HL-60 (cell line): ENCODE data around the gene WDFY4.
A peak's percentile ranks its signal among the peaks of the same experiment; 100 is the strongest.

Experiments
- DNase-seq, 2 experiments: peaks; one replicate each; pipeline ENCODE4 v3.0.0-alpha.2; 2010 to 2020; ENCODE audit warnings: low read depth in 1 of 2, low spot score in 1 of 2
- H3K27ac ChIP-seq: fragments of 250-450 bp; sonication (Bioruptor Pico); replicated peaks from 2 replicates; pipeline ENCODE4 v1.5.1; 2020; ENCODE audit warnings: mild to moderate bottlenecking, moderate library complexity
- H3K27me3 ChIP-seq: fragments of 250-450 bp; sonication (Bioruptor Pico); 2 replicates; pipeline ENCODE4 v1.5.1; 2021; ENCODE audit warnings: mild to moderate bottlenecking, moderate library complexity; ENCODE audit not compliant: insufficient read depth, poor library complexity, severe bottlenecking
- H3K4me3 ChIP-seq: replicated peaks from 2 replicates; pipeline ENCODE4 v1.5.1; 2011; ENCODE audit warnings: mild to moderate bottlenecking, control low read depth, low read length; ENCODE audit not compliant: insufficient read depth
- CTCF ChIP-seq: IDR thresholded peaks from one replicate; pipeline ENCODE4 v1.5.1; 2011; ENCODE audit warnings: low read length, control low read depth, inconsistent platforms; ENCODE audit not compliant: insufficient read depth
- GABPA ChIP-seq: IDR thresholded peaks from 2 replicates; pipeline ENCODE4 v1.6.1; 2012; ENCODE audit warnings: low read depth
- POLR2AphosphoS5 ChIP-seq: IDR thresholded peaks from 2 replicates; pipeline ENCODE4 v1.6.1; 2012; ENCODE audit warnings: low read depth
- REST ChIP-seq: IDR thresholded peaks from 2 replicates; pipeline ENCODE4 v1.6.1; 2012; ENCODE audit warnings: low read depth; ENCODE audit not compliant: insufficient replicate concordance
- SPI1 ChIP-seq: IDR thresholded peaks from 2 replicates; pipeline ENCODE4 v1.6.1; 2012; ENCODE audit warnings: low read depth, mild to moderate bottlenecking, borderline replicate concordance

The WDFY4 gene

GRCh38 chr10:48802611-48803071, 118.0 kb downstream of the WDFY4 start:
- no peak for TF ChIP-seq SPI1
- TF ChIP-seq POLR2AphosphoS5 = no peak
- TF ChIP-seq REST = no peak
- no peak for TF ChIP-seq CTCF
- no peak for TF ChIP-seq GABPA
- no peak for DNase-seq
- H3K4me3 ChIP-seq = no peak overlapping the region
- no peaks in the 10 kb centered on the region for H3K27me3 ChIP-seq
- H3K27ac ChIP-seq = no peak overlapping the region

GRCh38 chr10:48803801-48804584, 119.3 kb downstream of the WDFY4 start:
- H3K27ac ChIP-seq = peak overlapping the region; percentile 52
- no peak overlapping the region for H3K4me3 ChIP-seq
- TF ChIP-seq GABPA (no peak), POLR2AphosphoS5 (no peak), SPI1 (no peak), REST (no peak), CTCF (no peak)
- DNase-seq = peak in 1 of 2 experiments; percentile 21
- H3K27me3 ChIP-seq = no peaks in the 10 kb centered on the region

GRCh38 chr10:48804740-48805182, 120.1 kb downstream of the WDFY4 start:
- Histone ChIP-seq H3K4me3 (no peak overlapping the region), H3K27me3 (no peaks in the 10 kb centered on the region), H3K27ac (peak overlapping the region; percentile 52)
- peak; percentile 6 to 75 for DNase-seq
- TF ChIP-seq REST = no peak
- no peak for TF ChIP-seq CTCF
- no peak for TF ChIP-seq POLR2AphosphoS5
- no peak for TF ChIP-seq GABPA
- TF ChIP-seq SPI1 = no peak
